Measurements from ENCODE around the gene LACTBL1.

The LACTBL1 gene

GRCh38 chr1:22913421-22914141, 59.1 kb downstream of the LACTBL1 start:
- DNase-seq (ENCODE audit: low spot score) = no peak

DNA sequence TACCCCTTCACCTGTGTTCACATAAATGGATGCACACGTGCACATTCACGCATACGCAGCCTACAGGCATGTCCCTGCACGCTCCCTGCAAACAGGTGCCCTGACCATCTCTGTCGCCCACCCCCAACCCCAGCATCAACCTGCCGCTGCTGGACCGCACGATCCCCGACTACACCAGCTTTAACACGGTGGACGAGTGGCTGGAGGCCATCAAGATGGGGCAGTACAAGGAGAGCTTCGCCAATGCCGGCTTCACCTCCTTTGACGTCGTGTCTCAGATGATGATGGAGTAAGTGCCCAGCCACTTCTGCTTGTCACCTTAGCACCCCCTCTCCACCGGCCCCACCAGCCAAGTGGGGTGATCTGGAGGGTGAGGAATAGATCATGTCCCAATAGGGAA, 60.4 kb downstream of the LACTBL1 start:
- no peak for DNase-seq (ENCODE audit: low spot score)

DNA sequence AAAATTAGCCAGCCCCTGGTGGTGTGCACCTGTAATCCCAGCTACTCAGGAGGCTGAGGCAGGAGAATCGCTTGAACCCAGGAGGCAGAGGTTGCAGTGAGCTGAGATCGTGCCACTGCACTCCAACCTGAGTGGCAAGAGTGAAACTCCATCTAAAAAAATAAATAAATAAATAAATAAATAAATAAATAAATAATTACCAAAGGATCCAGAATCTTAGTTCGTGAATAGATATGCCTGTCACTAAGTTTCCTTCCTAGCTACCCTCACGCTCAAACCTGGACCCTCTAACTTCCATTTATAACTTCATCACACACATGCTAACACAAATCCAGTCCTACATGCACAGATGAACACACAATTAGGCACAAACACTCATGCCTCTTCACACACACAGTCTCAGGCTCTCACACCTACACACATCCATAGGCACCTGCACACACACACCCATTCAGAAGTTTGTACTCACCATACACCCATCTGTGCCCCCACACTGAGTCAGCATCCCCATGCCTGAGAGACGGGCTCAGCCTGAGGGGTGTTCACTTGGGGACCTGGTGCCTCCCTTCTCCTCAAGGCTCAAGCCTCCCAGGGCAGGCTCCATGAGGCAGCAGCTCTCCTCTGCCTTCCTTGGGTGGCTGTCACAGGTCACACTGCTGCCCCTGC, 61.5 kb downstream of the LACTBL1 start:
- DNase-seq (ENCODE audit: low spot score) = no peak

DNA sequence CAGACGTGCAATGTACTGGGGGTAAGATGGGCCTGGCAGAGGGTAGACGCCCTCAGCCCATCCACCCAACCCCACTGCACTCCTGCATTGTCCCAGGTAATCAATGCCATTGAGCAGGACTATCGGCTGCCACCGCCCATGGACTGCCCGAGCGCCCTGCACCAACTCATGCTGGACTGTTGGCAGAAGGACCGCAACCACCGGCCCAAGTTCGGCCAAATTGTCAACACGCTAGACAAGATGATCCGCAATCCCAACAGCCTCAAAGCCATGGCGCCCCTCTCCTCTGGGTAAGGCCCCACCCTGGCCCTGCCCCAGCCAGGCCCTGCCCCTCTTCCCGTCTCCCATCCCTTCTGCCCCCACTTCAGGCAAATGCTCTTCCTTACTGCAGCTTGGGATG, 62.4 kb downstream of the LACTBL1 start:
- no peak for DNase-seq (ENCODE audit: low spot score)

DNA sequence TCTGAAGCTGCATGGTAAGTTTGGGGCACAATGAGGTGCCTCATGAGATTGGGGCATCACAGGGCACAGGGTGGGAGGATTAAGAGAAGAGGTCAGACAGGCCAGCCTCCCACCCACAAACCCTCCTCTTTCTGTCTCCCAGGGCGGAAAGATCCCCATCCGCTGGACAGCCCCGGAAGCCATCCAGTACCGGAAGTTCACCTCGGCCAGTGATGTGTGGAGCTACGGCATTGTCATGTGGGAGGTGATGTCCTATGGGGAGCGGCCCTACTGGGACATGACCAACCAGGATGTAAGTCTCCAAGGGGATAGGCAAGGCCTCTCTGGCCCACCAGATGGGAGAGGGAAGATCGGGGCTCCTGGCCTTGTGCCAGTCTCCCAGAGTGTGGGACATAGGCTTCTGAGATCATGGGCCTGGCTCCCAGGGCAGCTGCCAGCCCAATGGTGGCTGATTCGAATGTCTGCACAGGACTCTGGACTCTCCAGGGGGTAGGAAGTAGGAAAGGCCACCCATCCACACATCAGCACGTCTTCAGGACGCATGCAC, 63.7 kb downstream of the LACTBL1 start:
- no peak for DNase-seq (ENCODE audit: low spot score)

DNA sequence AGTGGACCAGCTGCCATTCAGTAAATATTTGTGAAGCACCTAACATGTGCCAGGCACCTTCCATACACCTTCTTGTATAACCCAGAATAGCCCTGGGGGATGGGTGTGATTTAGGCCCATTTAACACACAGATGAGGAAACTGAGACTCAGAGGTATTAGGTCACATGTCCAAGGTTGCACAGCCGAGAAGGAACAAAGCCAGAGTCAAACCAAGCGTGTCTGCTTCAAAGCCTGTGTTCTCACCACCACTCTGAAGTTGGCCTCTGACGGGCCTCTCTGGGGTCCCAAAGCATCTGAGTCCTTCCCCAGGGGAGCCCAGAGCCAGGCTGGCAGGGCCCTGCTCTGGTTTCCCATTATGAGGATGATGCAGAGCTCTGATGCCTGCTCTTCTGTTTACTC, 65.1 kb downstream of the LACTBL1 start:
- no peak for DNase-seq (ENCODE audit: low spot score)

DNA sequence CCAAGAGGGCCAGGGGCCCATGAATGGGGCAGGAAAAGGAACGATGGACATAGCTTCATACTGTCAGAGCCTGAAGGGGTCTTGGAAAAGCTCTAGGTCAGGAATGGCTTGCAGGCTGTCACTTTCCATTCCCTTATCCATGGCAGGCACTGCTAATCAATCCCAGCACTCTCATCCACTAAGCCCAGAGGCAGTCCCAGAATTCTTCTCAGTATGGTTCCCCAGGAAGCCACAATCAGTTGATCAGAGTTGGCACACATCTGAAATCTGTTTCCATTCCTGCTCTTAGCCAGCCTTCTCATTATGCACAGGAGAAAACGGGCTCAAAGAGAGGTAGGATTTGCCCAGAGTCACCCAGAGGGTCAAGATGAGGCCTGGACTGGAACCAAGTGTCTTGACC, 65.7 kb downstream of the LACTBL1 start:
- no peak for DNase-seq (ENCODE audit: low spot score)

GRCh38 chr1:22903113-22903512, 69.6 kb downstream of the LACTBL1 start:
- no peak for DNase-seq (ENCODE audit: low spot score)
